IPS-NIHi7 (cell line): ENCODE results near the gene ARHGAP42.
"Not testable (repeated sequence)": the region's sequence is repeated elsewhere in the genome, so short reads cannot be mapped to it uniquely, and the experiment has no call there.

Experiments used
- DNase-seq: peaks from one replicate; pipeline ENCODE4 v3.0.0; 2012; ENCODE audit warnings: mixed read lengths; ENCODE audit errors: extremely low spot score

ARHGAP42 gene

GRCh38 chr11:100965346-100965745 lies 278.3 kb downstream of the ARHGAP42 start:
- DNase-seq = no peak

GRCh38 chr11:100966366-100966765 lies 279.3 kb downstream of the ARHGAP42 start:
- no peak for DNase-seq

DNA sequence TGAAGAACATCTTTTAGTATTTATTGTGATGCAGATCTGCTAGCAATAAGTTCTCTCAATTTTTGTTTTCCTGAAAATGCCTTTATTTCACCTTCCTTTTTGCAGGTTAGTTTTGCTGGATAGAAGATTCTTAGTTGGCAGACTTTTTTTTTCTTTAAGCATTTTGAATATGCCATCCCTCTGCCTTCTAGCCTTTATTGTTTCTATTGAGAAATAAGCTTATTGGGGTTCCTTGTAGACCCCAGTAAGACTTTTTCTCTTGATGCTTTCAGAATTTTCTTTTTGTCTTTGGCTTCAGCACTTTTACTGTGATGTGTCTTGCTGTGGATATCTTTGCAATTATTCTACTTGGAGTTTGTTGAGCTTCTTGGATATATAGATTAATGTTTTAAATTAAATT lies 281.9 kb downstream of the ARHGAP42 start:
- DNase-seq = no peak

GRCh38 chr11:100970283-100971164 lies 283.4 kb downstream of the ARHGAP42 start:
- no peak for DNase-seq

- no peak for DNase-seq
Measured at GRCh38 chr11:100972046-100972445, 285.0 kb downstream of the ARHGAP42 start.

DNA sequence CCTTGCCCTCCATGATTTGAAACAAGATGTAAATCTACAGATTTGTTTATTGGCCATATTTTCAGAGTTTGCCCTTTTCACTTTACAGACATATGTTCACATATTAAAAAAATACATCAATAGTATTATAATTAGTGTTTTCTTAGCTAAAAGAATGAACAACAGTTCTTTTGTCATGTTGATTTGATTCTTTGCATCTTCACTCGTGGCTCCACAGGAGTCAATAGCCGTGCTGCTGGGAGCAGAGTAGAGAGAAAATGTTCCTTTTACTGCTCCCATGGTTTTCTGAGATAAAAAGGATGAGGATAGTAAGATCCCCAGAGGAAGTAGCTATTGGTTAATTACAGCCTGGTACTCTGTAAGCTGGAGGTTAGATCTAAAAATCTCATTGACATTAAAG lies 291.4 kb downstream of the ARHGAP42 start:
- DNase-seq = peak; percentile 21

- DNase-seq = no peak
Measured at GRCh38 chr11:100978939-100979338, 291.9 kb downstream of the ARHGAP42 start.

- DNase-seq = peak; percentile 18
Measured at GRCh38 chr11:100980156-100980555, 293.1 kb downstream of the ARHGAP42 start.

DNA sequence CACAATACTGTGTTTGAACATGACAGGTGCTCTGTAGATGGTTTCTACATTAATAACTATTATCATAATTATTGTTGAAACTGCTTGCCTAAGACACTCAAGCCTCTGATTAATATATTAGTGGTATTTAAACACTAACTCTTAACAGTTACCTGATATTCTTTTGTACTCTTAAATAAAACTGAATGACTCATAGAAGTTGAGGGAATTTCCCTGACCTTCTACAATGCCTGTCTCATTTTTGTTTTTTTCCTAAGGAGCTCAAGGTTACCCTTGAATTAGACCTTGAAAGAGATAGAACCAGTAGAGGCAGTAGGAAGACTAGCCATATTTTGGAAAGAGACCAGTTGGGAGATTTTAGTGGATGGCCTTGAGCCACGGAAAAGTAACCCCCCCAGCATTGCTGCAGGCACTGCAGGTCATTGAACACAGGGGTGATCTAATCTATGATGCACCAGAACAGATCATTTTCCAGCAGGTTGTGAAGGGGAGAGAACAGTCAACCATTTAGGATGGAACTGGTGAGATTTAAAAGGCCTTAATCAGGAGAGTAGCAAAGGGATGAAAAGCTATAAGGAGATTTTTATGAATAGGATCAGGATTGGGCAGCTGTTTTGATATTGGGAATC lies 294.2 kb downstream of the ARHGAP42 start:
- DNase-seq = no peak

DNA sequence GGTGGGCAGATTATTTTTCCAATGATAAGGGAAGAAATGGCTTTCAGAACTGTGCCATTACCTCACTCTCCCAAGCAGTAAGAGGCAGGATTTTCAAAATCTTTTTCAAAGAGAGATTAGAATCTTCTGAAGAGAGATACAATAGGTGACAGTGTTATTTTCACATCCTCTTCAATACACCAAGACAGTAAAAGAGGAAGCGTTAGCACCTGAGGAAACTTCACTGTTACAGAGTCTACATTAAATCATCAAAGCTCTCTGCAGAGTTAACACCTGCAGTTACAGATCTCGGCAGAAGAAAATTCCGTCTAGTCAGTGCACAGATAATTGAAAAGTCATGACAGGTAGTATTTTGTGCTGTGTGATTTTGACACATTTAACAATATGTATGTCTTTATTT lies 297.6 kb downstream of the ARHGAP42 start:
- no peak for DNase-seq

- no peak for DNase-seq
Measured at GRCh38 chr11:100990931-100991330, 303.8 kb downstream of the ARHGAP42 start.

DNA sequence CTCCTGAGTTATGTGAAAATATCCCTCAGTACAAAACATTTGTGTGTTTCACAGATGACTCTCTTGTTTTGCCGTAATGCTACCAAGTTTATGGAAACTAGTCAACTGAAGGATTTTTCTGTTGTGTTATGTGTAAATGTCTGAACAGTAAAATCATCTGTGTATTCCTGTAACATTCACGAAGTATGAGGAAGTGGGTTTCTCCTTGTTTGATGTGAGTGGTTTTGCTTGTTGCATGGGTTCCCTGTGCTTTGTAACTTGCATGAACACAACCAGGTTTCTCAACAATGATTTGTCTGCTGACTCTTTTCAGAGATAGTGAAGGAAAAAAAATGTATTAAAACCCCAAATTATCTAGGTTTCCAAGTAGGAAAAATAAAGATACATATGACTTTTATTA lies 304.5 kb downstream of the ARHGAP42 start:
- no peak for DNase-seq

DNA sequence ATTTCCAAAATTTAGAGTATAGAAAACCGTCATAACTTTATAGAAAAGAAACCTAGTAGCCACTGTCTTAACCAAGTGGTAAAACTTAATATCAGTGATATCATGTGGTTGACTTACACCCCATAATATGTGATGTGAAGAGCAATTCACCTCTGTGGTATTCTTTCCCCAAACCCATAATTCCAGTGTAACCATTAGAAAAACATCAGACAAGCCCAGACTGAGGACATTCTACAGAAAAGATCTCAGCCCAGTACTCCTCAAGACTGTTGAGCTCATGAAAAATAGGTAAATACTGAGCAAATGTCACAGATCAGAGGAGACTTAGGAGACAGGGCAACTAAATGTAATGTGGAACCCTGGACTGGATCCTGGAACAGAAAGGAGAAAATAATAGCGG lies 307.9 kb downstream of the ARHGAP42 start:
- DNase-seq = no peak

DNA sequence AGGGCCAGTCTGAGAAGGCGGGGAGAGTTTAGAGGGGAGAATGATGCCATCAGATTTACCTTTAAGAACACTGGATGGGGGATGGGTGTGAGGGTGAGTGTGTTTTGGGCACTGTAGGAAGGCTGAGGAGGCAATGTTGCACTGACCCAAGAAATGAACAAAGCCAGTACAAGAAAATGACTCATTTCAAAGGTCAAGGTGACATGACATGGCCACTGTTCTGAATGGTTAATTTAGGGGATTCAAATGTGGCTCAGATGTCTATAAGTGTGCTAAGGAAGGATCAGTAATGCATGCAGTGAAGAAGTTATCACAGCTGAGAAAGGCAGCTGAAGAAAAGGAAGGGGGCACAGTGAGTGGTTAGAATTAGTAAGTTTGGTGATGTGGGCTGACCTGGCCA lies 312.7 kb downstream of the ARHGAP42 start:
- no peak for DNase-seq

GRCh38 chr11:101003468-101003867 lies 316.4 kb downstream of the ARHGAP42 start:
- DNase-seq = peak; percentile 31

DNA sequence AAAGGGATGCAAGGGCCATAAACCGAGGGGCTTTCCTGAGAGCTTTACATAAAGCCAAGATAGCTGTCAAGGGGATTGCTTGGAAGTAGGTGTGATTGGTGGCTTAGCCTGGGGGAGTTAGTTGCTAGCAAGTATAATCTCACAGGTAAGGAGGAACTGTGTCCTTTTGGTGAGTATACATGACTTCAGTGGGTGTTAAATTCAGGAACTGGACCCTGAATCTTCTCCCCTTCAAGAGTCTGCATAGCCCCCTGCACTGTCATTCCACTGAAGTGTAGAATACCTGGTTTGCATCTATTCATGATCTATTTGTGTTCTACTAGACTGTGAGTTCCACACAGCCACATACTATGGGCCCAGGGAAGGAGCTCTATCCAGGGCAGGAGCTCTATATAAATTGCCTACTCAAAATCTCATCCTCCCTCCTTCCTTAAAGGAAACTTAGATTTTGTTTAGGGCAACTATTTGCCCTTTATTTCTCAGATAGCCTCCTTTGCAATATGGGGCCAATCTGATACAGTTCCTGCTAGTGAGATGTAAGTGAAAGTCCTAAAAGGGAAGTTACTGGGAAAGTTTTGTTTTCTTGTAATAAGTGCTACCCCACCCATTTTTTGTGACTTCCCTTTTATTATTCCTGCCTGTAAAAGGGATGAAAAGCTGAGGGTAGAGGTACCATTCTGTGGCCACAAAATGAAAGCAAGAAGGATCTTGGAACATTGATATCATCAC lies 322.0 kb downstream of the ARHGAP42 start:
- DNase-seq = no peak

GRCh38 chr11:101009690-101010055 lies 322.6 kb downstream of the ARHGAP42 start:
- DNase-seq = no peak

GRCh38 chr11:101010899-101011298 lies 323.8 kb downstream of the ARHGAP42 start:
- peak; percentile 47 for DNase-seq

- no peak for DNase-seq
Measured at GRCh38 chr11:101011881-101012280, 324.8 kb downstream of the ARHGAP42 start.

DNA sequence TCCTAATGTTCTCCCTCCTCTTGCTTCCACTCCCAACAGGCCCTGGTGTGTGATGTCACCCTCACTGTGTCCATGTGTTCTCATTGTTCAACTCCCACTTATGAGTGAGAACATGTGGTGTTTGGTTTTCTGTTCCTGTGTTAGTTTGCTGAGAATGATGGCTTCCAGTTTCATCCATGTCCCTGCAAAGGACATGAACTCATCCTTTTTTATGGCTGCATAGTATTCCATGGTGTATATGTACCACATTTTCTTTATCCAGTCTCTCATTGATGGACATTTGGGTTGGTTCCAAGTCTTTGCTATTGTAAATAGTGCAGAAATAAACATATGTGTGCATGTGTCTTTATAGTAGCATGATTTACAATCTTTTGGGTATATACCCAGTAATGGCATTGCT lies 326.6 kb downstream of the ARHGAP42 start:
- not testable (repeated sequence) for DNase-seq

GRCh38 chr11:101014600-101015285 lies 327.7 kb downstream of the ARHGAP42 start:
- no peak for DNase-seq

DNA sequence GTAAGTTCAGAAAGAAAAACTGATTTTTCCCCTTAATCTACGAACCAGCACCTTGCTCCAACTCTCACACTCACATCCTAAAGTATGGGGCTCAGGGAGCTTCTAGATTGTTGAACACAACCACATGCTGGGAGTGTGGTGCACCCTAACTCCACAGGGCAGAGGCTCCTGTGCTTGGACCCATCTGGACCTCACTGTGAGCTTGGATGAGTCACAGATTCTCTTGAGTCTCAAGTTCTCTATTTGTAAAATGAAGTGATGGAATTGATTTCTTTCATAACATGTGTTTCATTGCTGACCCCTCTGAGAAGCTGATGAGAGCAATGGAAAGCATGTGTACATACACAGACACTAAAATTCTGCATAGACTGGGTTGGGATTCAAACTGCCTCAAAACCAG lies 332.8 kb downstream of the ARHGAP42 start:
- no peak for DNase-seq
